Ishikawa (cell line): ENCODE measurements around the gene CRYBB2.

Experiments
- CEBPB ChIP-seq: IDR thresholded peaks from 2 replicates; pipeline ENCODE4 v1.6.1; 2012
- CREB1 ChIP-seq: IDR thresholded peaks from 2 replicates; pipeline ENCODE4 v1.6.1; 2012; ENCODE audit warnings: low read depth
- EP300 ChIP-seq: IDR thresholded peaks from 2 replicates; pipeline ENCODE4 v1.6.1; 2012; ENCODE audit warnings: borderline replicate concordance
- FOXM1 ChIP-seq: IDR thresholded peaks from 2 replicates; pipeline ENCODE4 v1.6.1; 2012; ENCODE audit warnings: low read depth, borderline replicate concordance
- MAX ChIP-seq: IDR thresholded peaks from 2 replicates; pipeline ENCODE4 v1.6.1; 2012
- NFIC ChIP-seq: IDR thresholded peaks from 2 replicates; pipeline ENCODE4 v1.6.1; 2012
- RAD21 ChIP-seq: IDR thresholded peaks from 2 replicates; pipeline ENCODE4 v1.6.1; 2012; ENCODE audit warnings: low read depth
- REST ChIP-seq: IDR thresholded peaks from 2 replicates; pipeline ENCODE4 v1.6.1; 2012; ENCODE audit warnings: low read depth, mild to moderate bottlenecking
- TAF1 ChIP-seq: IDR thresholded peaks from 2 replicates; pipeline ENCODE4 v1.6.1; 2012; ENCODE audit warnings: low read depth, mild to moderate bottlenecking
- TCF12 ChIP-seq: IDR thresholded peaks from 2 replicates; pipeline ENCODE4 v1.6.1; 2012; ENCODE audit warnings: low read depth
- TEAD4 ChIP-seq: IDR thresholded peaks from 2 replicates; pipeline ENCODE4 v1.6.1; 2012

GRCh38 chr22:25186140-25186539 is 33.3 kb upstream of the CRYBB2 start:
- TF ChIP-seq FOXM1: no peak
- no peak for TF ChIP-seq NFIC
- no peak for TF ChIP-seq TEAD4
- TF ChIP-seq TAF1: no peak
- TF ChIP-seq REST: no peak
- TF ChIP-seq TCF12: no peak
- no peak for TF ChIP-seq EP300
- no peak for TF ChIP-seq MAX
- TF ChIP-seq CEBPB: no peak
- TF ChIP-seq CREB1: no peak
- TF ChIP-seq RAD21: no peak
